ENCODE measurements around the gene ARHGDIB.

ARHGDIB gene

DNA sequence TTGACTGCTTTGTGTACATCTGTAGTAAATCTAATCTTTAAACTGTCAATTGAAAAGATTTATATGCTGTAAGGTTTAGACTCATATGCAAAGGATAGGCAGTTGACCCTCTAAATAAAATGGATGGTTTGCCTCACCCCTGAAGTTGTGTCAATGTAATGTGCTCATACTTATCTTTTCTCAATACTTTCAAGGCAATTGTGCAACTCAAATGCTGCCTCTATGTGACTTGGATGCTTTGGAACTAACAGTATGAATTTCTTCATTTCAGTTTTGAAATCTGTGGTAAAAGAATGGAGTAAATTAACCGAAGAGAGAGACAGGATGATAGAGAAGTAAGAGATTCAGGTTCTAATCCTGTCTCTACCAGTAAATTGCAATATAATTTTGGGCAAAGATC lies 21.2 kb upstream of the ARHGDIB start:
- no peak for DNase-seq

GRCh38 chr12:14981049-14981448 lies 19.6 kb upstream of the ARHGDIB start:
- DNase-seq, result no peak

- no peak for DNase-seq
Measured at GRCh38 chr12:14979468-14979867, 18.1 kb upstream of the ARHGDIB start.

- no peak for DNase-seq
Measured at GRCh38 chr12:14976658-14977057, 15.3 kb upstream of the ARHGDIB start.

- DNase-seq, result no peak
Measured at GRCh38 chr12:14975457-14975856, 14.1 kb upstream of the ARHGDIB start.

GRCh38 chr12:14974633-14975032 lies 13.2 kb upstream of the ARHGDIB start:
- DNase-seq, result no peak

GRCh38 chr12:14972816-14973215 lies 11.4 kb upstream of the ARHGDIB start, which contains the start of gene PDE6H:
Gene PDE6H, plus strand, starts transcription at chr12:14973042. Its CDS starts 4,971 bp downstream, at chr12:14978013.
- DNase-seq, result no peak

GRCh38 chr12:14970473-14970872 lies 9.1 kb upstream of the ARHGDIB start:
- DNase-seq, result no peak

DNA sequence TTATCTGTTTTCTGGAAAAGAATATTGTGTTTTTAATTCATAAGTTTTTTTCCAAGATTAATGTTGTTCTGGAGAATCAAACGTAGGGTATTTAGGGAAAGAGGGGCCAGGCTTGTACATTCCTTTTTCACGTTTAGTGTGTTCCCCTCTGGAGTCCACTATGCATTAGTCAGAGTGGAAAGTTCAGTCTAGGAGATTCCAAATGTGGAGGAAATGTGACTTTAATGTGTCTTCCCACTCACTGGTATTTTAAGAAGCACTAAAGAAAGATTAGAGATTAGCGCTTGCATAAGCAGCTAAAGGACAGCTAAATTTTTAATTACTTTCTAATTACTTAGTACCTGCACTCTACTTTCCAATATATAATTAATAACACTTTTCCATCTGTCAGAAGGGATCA lies 7.1 kb upstream of the ARHGDIB start:
- no peak for DNase-seq

DNA sequence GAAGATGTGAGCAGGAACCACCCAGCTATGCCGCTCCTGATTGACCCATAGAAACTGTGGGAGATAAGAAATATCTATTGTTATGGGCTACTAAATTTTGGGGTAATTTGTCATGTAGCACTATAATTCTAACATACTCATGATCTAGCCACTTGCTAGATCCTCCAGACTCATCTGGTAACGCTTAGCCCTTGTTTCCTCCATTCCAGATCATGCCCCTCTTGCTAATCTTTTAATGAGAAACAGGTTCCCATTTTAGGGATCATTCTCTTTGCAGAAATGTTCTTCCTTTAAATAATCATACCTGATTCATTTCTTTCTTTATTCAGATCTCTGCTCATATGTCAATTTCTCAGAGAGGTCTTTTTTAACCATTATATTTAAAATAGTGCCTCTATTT lies 3.8 kb upstream of the ARHGDIB start:
- no peak for DNase-seq

- no peak for DNase-seq
Measured at GRCh38 chr12:14964406-14964805, 3.0 kb upstream of the ARHGDIB start.

GRCh38 chr12:14963520-14963919 lies 2.1 kb upstream of the ARHGDIB start:
- no peak for DNase-seq

- no peak for DNase-seq
Measured at GRCh38 chr12:14962797-14963196, 1.4 kb upstream of the ARHGDIB start.

GRCh38 chr12:14962153-14962539 lies 745 bp upstream of the ARHGDIB start:
- no peak for DNase-seq

DNA sequence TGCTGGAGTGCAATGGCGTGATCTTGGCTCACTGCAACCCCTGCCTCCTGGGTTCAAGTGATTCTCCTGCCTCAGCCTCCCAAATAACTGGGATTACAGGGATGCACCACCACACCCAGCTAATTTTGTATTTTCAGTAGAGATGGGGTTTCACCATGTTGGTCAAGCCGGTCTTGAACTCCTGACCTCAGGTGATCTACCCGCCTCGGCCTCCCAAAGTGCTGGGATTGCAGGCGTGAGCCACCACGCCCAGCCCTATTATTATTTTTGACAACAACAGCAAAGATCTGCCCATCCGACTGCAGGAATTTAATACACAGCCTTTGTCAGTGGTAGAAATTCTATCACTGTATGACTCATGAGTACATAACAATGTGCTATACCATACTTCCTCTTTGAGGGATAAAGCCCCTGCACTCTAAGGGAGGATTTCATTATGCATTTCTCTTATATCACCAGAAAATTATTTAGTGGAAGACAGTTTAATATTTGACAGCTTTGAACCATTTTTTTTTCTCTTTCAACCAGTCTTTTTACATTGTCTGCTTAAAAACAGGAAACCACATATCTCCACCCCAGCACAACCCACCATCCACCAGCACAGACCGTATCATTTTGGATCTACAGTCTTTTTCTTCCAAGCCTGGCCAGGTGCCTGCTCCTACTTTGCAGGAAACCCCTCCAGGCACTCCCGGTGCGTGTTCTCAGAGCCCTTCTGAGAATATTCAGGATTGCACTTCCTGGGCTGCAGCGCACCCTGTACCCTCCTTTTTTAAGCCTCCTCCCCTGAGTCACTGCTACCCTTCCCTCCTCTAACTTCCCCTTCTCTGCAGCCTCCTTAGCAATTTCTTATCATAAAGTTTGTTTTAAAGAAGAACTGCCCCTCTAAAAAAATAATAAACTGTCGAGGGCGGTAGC lies 594 bp downstream of the ARHGDIB start:
- no peak for DNase-seq

DNA sequence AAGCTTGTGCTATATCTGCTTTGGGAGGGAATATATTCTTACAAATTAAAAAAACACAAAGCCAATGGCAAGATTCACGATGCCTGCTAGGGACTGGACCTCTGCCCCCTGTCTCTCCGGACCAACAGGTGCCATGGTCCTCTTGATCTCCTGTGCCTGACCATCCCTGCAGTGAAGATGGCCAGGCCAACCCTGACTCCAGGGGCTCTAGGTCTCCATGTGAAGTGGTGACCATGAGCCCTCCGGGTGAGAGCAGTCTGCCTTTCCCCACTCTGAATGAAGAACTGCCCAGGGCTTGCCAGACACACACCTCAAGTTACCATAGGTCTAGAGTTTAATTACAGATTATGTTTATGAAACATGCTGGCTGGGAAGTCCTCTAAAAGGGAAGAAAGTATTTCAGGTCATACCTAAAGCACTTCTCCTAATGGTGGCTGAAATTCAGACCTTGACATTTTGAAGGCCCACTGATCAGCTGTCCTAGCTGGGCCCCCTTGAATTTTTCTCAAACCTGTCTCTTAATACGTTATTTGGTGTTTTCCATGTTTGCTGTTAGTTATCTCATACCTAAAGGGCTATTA lies 1.4 kb downstream of the ARHGDIB start:
- no peak for DNase-seq

GRCh38 chr12:14959463-14959862 lies 1.9 kb downstream of the ARHGDIB start:
- no peak for DNase-seq

DNA sequence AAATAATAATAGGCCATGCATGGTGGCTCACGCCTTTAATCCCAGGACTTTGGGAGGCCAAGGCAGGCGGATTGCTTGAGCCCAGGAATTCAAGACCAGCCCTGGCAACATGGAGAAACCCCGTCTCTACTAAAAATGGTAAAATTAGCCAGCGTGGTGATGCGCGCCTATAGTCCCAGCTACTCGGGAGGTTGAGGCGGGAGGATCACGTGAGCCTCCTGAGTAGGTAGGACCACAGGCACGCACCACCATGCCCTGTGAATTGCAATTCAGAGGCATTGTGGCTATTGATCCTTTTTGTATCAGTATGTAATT lies 2.3 kb downstream of the ARHGDIB start:
- DNase-seq, result no peak

- DNase-seq, result no peak
Measured at GRCh38 chr12:14958361-14959125, 2.9 kb downstream of the ARHGDIB start.

- no peak for DNase-seq
Measured at GRCh38 chr12:14957551-14958168, 3.7 kb downstream of the ARHGDIB start.

DNA sequence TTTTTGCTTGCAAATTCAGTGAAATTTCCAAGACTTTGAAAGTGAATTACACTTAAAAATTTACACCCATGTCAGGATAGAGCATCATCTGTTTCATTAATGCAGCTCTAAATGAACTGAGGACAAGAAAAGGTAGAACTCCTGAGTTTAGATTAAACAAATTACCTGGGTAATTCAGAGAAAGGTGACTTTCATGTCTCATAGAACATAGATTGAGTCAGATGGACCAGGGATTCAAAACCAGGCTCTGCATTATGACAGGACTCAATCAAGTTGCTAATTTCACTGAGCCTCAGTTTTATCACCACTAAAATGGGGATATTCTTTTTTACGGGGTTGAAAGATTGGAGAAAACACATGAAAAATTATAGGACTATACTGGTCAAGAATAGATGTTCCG lies 4.5 kb downstream of the ARHGDIB start:
- no peak for DNase-seq

DNA sequence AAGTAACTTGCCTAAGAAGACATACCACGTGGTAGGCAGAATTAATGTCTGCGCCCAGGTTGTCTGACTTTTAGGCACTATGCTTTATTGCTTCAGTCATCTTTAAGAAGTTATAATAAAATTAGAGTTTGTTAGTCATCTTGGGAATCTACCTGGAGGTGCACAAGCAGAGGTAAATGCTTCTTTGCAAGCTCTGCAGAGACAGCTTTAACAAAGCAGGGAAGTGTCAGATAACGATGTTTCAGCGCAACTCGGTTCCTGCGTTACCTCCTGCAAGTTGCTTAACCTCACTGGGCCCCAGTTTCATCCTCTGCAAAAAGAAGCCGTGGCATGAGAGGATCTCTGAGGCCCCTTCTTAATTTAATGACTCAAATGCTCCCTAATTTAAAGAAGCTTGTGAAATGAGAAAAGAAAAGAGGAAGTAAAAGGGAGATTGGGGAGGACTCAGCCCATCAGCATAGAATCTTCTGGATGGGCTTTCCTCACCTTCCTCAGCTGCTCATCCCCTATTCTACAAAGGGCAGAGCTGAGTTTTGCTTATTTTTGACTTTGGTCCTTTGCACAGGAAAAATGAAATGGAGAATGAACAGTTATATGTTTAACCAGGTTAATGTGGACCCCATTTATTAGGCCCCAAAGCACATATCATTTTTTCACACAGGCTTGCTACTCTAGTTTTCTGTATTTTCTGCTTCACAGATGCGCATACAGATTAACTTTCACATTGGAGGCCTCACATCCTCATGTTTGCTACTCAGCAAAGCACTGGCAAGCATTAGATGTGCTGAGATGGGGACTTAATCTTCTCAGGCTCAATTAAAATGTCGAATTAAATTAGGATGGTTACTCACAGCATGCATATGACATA lies 5.1 kb downstream of the ARHGDIB start:
- DNase-seq, result no peak
